GM23338 (cell line): ENCODE measurements around the gene SLC25A13.

Source experiments
- CREB1 ChIP-seq: fragments of 250-450 bp; sonication (Bioruptor Pico); IDR thresholded peaks from 2 replicates; pipeline ENCODE4 v1.5.0; 2020; ENCODE audit warnings: low read depth, mild to moderate bottlenecking, moderate library complexity
- EZH2 ChIP-seq: fragments of 200-600 bp; sonication (generic); IDR thresholded peaks from one replicate; pipeline ENCODE4 v1.8.0; 2017; ENCODE audit warnings: antibody characterized with exemption, mild to moderate bottlenecking, low read depth; ENCODE audit not compliant: unreplicated experiment
- EZH2phosphoT487 ChIP-seq: fragments of 200-600 bp; sonication (generic); IDR thresholded peaks from one replicate; pipeline ENCODE4 v1.8.1; 2018; ENCODE audit warnings: antibody characterized with exemption; ENCODE audit not compliant: unreplicated experiment
- JUNB ChIP-seq: IDR thresholded peaks from one replicate; pipeline ENCODE4 v1.6.1; 2016; ENCODE audit warnings: antibody characterized with exemption; ENCODE audit not compliant: unreplicated experiment
- POLR2AphosphoS5 ChIP-seq: IDR thresholded peaks from 2 replicates; pipeline ENCODE4 v1.6.1; 2016; ENCODE audit warnings: antibody characterized with exemption, low read depth
- ZNF331 ChIP-seq: fragments of 250-450 bp; sonication (Bioruptor Pico); IDR thresholded peaks from 2 replicates; pipeline ENCODE4 v1.5.0; 2020; ENCODE audit warnings: low read depth, mild to moderate bottlenecking, moderate library complexity
- TF ChIP-seq, protein P1 (sequence below), 2 experiments: fragments of 200-600 bp in 1 of 2; sonication (generic) in 1 of 2; conservative IDR thresholded peaks; 2 replicates each; pipeline versions ENCODE4 v1.5.1 to v1.6.1; 2016 to 2017; ENCODE audit warnings: antibody characterized with exemption in 2 of 2, low read depth in 2 of 2, mild to moderate bottlenecking in 2 of 2, moderate library complexity in 1 of 2
- TF ChIP-seq, protein P2 (sequence below): fragments of 250-450 bp; sonication (Bioruptor Pico); IDR thresholded peaks from 2 replicates; pipeline ENCODE4 v1.5.0; 2020; ENCODE audit warnings: mild to moderate bottlenecking, moderate library complexity

DNA sequence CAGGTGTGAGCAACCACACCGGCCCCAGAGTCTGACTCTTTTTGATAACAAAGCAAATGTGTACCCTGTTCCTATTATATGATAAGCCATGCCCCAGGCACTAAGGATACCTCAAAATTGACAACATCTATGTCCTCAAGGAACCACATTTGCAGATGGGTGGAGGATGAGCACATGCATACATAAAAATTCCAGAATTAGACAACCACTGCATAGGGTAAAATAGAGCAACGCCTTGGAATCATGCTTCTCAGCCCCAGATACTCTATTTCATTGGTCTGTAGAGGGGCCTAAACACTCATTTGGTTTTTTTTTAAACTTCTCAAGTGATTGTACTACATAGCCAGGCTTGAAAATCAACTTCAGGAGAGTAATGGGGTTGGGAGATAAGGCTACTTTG, 78.7 kb downstream of the SLC25A13 start:
- TF ChIP-seq, protein P1, sequence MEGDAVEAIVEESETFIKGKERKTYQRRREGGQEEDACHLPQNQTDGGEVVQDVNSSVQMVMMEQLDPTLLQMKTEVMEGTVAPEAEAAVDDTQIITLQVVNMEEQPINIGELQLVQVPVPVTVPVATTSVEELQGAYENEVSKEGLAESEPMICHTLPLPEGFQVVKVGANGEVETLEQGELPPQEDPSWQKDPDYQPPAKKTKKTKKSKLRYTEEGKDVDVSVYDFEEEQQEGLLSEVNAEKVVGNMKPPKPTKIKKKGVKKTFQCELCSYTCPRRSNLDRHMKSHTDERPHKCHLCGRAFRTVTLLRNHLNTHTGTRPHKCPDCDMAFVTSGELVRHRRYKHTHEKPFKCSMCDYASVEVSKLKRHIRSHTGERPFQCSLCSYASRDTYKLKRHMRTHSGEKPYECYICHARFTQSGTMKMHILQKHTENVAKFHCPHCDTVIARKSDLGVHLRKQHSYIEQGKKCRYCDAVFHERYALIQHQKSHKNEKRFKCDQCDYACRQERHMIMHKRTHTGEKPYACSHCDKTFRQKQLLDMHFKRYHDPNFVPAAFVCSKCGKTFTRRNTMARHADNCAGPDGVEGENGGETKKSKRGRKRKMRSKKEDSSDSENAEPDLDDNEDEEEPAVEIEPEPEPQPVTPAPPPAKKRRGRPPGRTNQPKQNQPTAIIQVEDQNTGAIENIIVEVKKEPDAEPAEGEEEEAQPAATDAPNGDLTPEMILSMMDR (conservative IDR thresholded peaks at IDR 0.05; ENCODE audit: low read depth in 2 of 2), result no peak
- TF ChIP-seq JUNB (no peak), ZNF331 (CRISPR knock-in tag) (no peak), EZH2 (no peak), POLR2AphosphoS5 (no peak), CREB1 (CRISPR knock-in tag) (no peak), EZH2phosphoT487 (no peak)
- TF ChIP-seq, protein P2, sequence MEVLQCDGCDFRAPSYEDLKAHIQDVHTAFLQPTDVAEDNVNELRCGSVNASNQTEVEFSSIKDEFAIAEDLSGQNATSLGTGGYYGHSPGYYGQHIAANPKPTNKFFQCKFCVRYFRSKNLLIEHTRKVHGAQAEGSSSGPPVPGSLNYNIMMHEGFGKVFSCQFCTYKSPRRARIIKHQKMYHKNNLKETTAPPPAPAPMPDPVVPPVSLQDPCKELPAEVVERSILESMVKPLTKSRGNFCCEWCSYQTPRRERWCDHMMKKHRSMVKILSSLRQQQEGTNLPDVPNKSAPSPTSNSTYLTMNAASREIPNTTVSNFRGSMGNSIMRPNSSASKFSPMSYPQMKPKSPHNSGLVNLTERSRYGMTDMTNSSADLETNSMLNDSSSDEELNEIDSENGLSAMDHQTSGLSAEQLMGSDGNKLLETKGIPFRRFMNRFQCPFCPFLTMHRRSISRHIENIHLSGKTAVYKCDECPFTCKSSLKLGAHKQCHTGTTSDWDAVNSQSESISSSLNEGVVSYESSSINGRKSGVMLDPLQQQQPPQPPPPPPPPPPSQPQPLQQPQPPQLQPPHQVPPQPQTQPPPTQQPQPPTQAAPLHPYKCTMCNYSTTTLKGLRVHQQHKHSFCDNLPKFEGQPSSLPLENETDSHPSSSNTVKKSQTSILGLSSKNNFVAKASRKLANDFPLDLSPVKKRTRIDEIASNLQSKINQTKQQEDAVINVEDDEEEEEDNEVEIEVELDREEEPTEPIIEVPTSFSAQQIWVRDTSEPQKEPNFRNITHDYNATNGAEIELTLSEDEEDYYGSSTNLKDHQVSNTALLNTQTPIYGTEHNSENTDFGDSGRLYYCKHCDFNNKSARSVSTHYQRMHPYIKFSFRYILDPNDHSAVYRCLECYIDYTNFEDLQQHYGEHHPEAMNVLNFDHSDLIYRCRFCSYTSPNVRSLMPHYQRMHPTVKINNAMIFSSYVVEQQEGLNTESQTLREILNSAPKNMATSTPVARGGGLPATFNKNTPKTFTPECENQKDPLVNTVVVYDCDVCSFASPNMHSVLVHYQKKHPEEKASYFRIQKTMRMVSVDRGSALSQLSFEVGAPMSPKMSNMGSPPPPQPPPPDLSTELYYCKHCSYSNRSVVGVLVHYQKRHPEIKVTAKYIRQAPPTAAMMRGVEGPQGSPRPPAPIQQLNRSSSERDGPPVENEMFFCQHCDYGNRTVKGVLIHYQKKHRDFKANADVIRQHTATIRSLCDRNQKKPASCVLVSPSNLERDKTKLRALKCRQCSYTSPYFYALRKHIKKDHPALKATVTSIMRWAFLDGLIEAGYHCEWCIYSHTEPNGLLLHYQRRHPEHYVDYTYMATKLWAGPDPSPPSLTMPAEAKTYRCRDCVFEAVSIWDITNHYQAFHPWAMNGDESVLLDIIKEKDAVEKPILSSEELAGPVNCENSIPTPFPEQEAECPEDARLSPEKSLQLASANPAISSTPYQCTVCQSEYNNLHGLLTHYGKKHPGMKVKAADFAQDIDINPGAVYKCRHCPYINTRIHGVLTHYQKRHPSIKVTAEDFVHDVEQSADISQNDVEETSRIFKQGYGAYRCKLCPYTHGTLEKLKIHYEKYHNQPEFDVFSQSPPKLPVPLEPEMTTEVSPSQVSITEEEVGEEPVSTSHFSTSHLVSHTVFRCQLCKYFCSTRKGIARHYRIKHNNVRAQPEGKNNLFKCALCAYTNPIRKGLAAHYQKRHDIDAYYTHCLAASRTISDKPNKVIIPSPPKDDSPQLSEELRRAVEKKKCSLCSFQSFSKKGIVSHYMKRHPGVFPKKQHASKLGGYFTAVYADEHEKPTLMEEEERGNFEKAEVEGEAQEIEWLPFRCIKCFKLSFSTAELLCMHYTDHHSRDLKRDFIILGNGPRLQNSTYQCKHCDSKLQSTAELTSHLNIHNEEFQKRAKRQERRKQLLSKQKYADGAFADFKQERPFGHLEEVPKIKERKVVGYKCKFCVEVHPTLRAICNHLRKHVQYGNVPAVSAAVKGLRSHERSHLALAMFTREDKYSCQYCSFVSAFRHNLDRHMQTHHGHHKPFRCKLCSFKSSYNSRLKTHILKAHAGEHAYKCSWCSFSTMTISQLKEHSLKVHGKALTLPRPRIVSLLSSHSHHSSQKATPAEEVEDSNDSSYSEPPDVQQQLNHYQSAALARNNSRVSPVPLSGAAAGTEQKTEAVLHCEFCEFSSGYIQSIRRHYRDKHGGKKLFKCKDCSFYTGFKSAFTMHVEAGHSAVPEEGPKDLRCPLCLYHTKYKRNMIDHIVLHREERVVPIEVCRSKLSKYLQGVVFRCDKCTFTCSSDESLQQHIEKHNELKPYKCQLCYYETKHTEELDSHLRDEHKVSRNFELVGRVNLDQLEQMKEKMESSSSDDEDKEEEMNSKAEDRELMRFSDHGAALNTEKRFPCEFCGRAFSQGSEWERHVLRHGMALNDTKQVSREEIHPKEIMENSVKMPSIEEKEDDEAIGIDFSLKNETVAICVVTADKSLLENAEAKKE (CRISPR knock-in tag), result no peak
